Loucy (cell line): ENCODE measurements around the gene CACNA1C.

ENCODE experiments used
- H2AFZ ChIP-seq: fragments of 200-600 bp; sonication (generic); 2 replicates; pipeline ENCODE4 v1.6.0; 2016; ENCODE audit warnings: antibody characterized with exemption, mild to moderate bottlenecking, low read length, moderate library complexity
- H3F3A ChIP-seq: fragments of 200-600 bp; 2 replicates; pipeline ENCODE4 v1.6.0; 2016; ENCODE audit warnings: antibody characterized with exemption, low read depth, mild to moderate bottlenecking
- H3K27me3 ChIP-seq: fragments of 200-600 bp; sonication (generic); 2 replicates; pipeline ENCODE4 v1.6.1; 2014; ENCODE audit warnings: low read length, mild to moderate bottlenecking; ENCODE audit not compliant: insufficient read depth, poor library complexity, severe bottlenecking
- H3K36me3 ChIP-seq: fragments of 200-600 bp; sonication (generic); 2 replicates; pipeline ENCODE4 v1.6.1; 2016; ENCODE audit warnings: low read length; ENCODE audit not compliant: insufficient read depth
- H3K4me1 ChIP-seq: fragments of 200-600 bp; sonication (generic); 2 replicates; pipeline ENCODE4 v1.5.1; 2014; ENCODE audit warnings: low read length, mild to moderate bottlenecking; ENCODE audit not compliant: insufficient read depth, poor library complexity, severe bottlenecking
- H3K4me2 ChIP-seq: fragments of 200-600 bp; sonication (generic); 2 replicates; pipeline ENCODE4 v1.6.0; 2014; ENCODE audit warnings: antibody characterized with exemption, low read length, low read depth, mild to moderate bottlenecking; ENCODE audit not compliant: poor library complexity, severe bottlenecking
- H3K4me3 ChIP-seq: fragments of 200-600 bp; sonication (generic); 2 replicates; pipeline ENCODE4 v1.5.1; 2014; ENCODE audit warnings: low read length, mild to moderate bottlenecking, mixed read lengths; ENCODE audit not compliant: poor library complexity, severe bottlenecking
- H3K79me2 ChIP-seq: fragments of 200-600 bp; sonication (generic); 2 replicates; pipeline ENCODE4 v1.6.1; 2014; ENCODE audit warnings: low read length; ENCODE audit not compliant: insufficient read depth
- H3K9ac ChIP-seq: fragments of 200-600 bp; sonication (generic); 2 replicates; pipeline ENCODE4 v1.6.0; 2014; ENCODE audit warnings: mild to moderate bottlenecking, low read depth, low read length, moderate library complexity; ENCODE audit not compliant: poor library complexity, severe bottlenecking
- H3K9me2 ChIP-seq: fragments of 200-600 bp; sonication (generic); replicated peaks from 2 replicates; pipeline ENCODE4 v1.6.1; 2016; ENCODE audit warnings: low read depth, low read length, mixed read lengths
- H3K9me3 ChIP-seq: fragments of 200-600 bp; sonication (generic); 2 replicates; pipeline ENCODE4 v1.6.1; 2014; ENCODE audit warnings: mild to moderate bottlenecking, antibody characterized with exemption, low read length, low read depth; ENCODE audit not compliant: insufficient read depth
- H4K20me1 ChIP-seq: fragments of 200-600 bp; sonication (generic); 2 replicates; pipeline ENCODE4 v1.6.0; 2014; ENCODE audit warnings: antibody characterized with exemption, low read length, mild to moderate bottlenecking; ENCODE audit not compliant: insufficient read depth, poor library complexity, severe bottlenecking
- EZH2phosphoT487 ChIP-seq: fragments of 200-600 bp; IDR thresholded peaks from 2 replicates; pipeline ENCODE4 v1.6.1; 2018; ENCODE audit warnings: antibody characterized with exemption, mild to moderate bottlenecking, moderate library complexity, borderline replicate concordance
- TF ChIP-seq, protein P1 (sequence below): fragments of 200-600 bp; sonication (generic); conservative IDR thresholded peaks from 2 replicates; pipeline ENCODE4 v1.5.1; 2014; ENCODE audit warnings: mild to moderate bottlenecking, antibody characterized with exemption, low read length

The CACNA1C gene

GRCh38 chr12:2019126-2019525 lies 33.7 kb upstream of the CACNA1C start:
- TF ChIP-seq, protein P1, sequence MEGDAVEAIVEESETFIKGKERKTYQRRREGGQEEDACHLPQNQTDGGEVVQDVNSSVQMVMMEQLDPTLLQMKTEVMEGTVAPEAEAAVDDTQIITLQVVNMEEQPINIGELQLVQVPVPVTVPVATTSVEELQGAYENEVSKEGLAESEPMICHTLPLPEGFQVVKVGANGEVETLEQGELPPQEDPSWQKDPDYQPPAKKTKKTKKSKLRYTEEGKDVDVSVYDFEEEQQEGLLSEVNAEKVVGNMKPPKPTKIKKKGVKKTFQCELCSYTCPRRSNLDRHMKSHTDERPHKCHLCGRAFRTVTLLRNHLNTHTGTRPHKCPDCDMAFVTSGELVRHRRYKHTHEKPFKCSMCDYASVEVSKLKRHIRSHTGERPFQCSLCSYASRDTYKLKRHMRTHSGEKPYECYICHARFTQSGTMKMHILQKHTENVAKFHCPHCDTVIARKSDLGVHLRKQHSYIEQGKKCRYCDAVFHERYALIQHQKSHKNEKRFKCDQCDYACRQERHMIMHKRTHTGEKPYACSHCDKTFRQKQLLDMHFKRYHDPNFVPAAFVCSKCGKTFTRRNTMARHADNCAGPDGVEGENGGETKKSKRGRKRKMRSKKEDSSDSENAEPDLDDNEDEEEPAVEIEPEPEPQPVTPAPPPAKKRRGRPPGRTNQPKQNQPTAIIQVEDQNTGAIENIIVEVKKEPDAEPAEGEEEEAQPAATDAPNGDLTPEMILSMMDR, result no peak
- TF ChIP-seq EZH2phosphoT487, result no peak
- Histone ChIP-seq H2AFZ (no peak overlapping the region), H4K20me1 (no peaks in the 10 kb centered on the region), H3K9ac (no peak overlapping the region), H3K9me3 (no peaks in the 10 kb centered on the region), H3K4me2 (no peak overlapping the region), H3K4me3 (no peak overlapping the region), H3K36me3 (no peaks in the 10 kb centered on the region), H3K79me2 (no peaks in the 10 kb centered on the region), H3K9me2 (no peaks in the 10 kb centered on the region), H3F3A (no peaks in the 10 kb centered on the region), H3K4me1 (no peaks in the 10 kb centered on the region), H3K27me3 (peaks cover 5% of the 10 kb centered on the region)

- TF ChIP-seq, protein P1, result no peak
- no peak for TF ChIP-seq EZH2phosphoT487
- H3K4me3 ChIP-seq, result no peak overlapping the region
- H3K9me3 ChIP-seq, result no peaks in the 10 kb centered on the region
- H3K79me2 ChIP-seq, result no peaks in the 10 kb centered on the region
- H4K20me1 ChIP-seq, result no peaks in the 10 kb centered on the region
- H3K36me3 ChIP-seq, result no peaks in the 10 kb centered on the region
- H2AFZ ChIP-seq, result no peak overlapping the region
- H3K27me3 ChIP-seq, result peaks cover 5% of the 10 kb centered on the region
- H3K9ac ChIP-seq, result no peak overlapping the region
- H3F3A ChIP-seq, result no peaks in the 10 kb centered on the region
- H3K4me1 ChIP-seq, result no peaks in the 10 kb centered on the region
- H3K9me2 ChIP-seq, result no peaks in the 10 kb centered on the region
- H3K4me2 ChIP-seq, result no peak overlapping the region
These were observed 32.3 kb upstream of the CACNA1C start for GRCh38 chr12:2020511-2020910.

DNA sequence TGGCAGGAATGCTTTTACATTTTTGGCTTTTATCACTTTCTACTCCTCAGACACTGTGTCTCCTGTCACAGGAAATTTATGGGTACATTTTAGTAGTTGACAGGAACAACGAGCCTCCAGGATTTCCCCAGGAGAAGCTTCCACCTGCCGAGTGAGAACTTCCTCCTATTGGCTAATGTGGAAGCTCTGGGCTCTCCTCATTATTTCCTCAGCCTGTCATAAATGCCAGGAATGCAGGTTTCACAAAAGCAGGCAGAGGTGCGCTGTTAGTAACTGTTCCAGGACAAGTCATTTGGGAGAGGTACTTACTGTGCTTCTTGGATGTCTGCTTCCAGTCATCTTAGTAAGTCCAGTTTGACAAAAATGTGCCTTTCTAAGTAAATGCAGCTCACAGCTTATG lies 29.4 kb upstream of the CACNA1C start:
- no peaks in the 10 kb centered on the region for H3K9me2 ChIP-seq
- no peak overlapping the region for H3K4me2 ChIP-seq
- no peak overlapping the region for H3K9ac ChIP-seq
- no peak overlapping the region for H2AFZ ChIP-seq
- H3K4me3 ChIP-seq, result no peak overlapping the region
- peaks cover 29% of the 10 kb centered on the region for H3K27me3 ChIP-seq
- no peak for TF ChIP-seq EZH2phosphoT487
- TF ChIP-seq, protein P1, result no peak
- no peaks in the 10 kb centered on the region for H4K20me1 ChIP-seq
- no peaks in the 10 kb centered on the region for H3K36me3 ChIP-seq
- no peaks in the 10 kb centered on the region for H3K79me2 ChIP-seq
- H3K4me1 ChIP-seq, result no peaks in the 10 kb centered on the region
- H3K9me3 ChIP-seq, result no peaks in the 10 kb centered on the region
- no peaks in the 10 kb centered on the region for H3F3A ChIP-seq
